Loucy (cell line): ENCODE results near the gene DGKB.

ENCODE experiments used
- CTCF ChIP-seq: fragments of 200-600 bp; sonication (generic); conservative IDR thresholded peaks from 2 replicates; pipeline ENCODE4 v1.5.1; 2014; ENCODE audit warnings: mild to moderate bottlenecking, antibody characterized with exemption, low read length
- EZH2phosphoT487 ChIP-seq: fragments of 200-600 bp; IDR thresholded peaks from 2 replicates; pipeline ENCODE4 v1.6.1; 2018; ENCODE audit warnings: antibody characterized with exemption, mild to moderate bottlenecking, moderate library complexity, borderline replicate concordance

GRCh38 chr7:14685167-14685566, 217.4 kb downstream of the DGKB start:
- no peak for TF ChIP-seq CTCF
- TF ChIP-seq EZH2phosphoT487: no peak
